Coronary artery (tissue), 2 donors: ENCODE data around the gene DGKG.
A peak's percentile ranks its signal among the peaks of the same experiment; 100 is the strongest.

Source experiments
- DNase-seq: peaks from one replicate; pipeline ENCODE4 v3.0.0-alpha.2; 2017; ENCODE audit warnings: low spot score
- H3K27ac ChIP-seq, 2 donors: fragments of 200-600 bp; sonication (generic); one replicate each; pipeline ENCODE4 v1.5.1; 2016 to 2019
- H3K4me3 ChIP-seq: fragments of 200-600 bp; sonication (generic); 2 replicates; pipeline ENCODE4 v1.5.1; 2016; ENCODE audit warnings: mild to moderate bottlenecking, moderate library complexity
- CTCF ChIP-seq: fragments of 200-600 bp; sonication (generic); IDR thresholded peaks from one replicate; pipeline ENCODE4 v1.5.1; 2019; ENCODE audit warnings: antibody characterized with exemption

The DGKG gene

GRCh38 chr3:186361762-186362536 lies at the start of gene DGKG:
Gene DGKG, minus strand, starts transcription at chr3:186362234. Its CDS starts 41,775 bp downstream, at chr3:186320459.
- H3K4me3 ChIP-seq, result peak within 1 kb of the TSS; percentile 88
- DNase-seq, result peak; percentile 81
- no peak for TF ChIP-seq CTCF
- peak within 1 kb of the TSS; percentile 29 to 85 for H3K27ac ChIP-seq

GRCh38 chr3:186411089-186411488 lies 49.1 kb upstream of the DGKG start:
- TF ChIP-seq CTCF, result no peak
- Histone ChIP-seq H3K4me3 (no peak overlapping the region), H3K27ac (no peak overlapping the region)
- no peak for DNase-seq

- H3K4me3 ChIP-seq, result no peak overlapping the region
- H3K27ac ChIP-seq, result peak overlapping the region; percentile 86 to 91
- peak; percentile 90 for DNase-seq
- TF ChIP-seq CTCF, result no peak
Observed at GRCh38 chr3:186406669-186407635, 44.9 kb upstream of the DGKG start.

- TF ChIP-seq CTCF, result no peak
- Histone ChIP-seq H3K4me3 (no peak overlapping the region), H3K27ac (no peak overlapping the region)
- DNase-seq, result no peak
Observed at GRCh38 chr3:186401556-186401955, 39.5 kb upstream of the DGKG start.

- H3K4me3 ChIP-seq, result no peak overlapping the region
- TF ChIP-seq CTCF, result no peak
- peak; percentile 5 for DNase-seq
- no peak overlapping the region for H3K27ac ChIP-seq
Observed at GRCh38 chr3:186400662-186401061, 38.6 kb upstream of the DGKG start.

- no peak overlapping the region for H3K4me3 ChIP-seq
- peak; percentile 53 for DNase-seq
- no peak overlapping the region for H3K27ac ChIP-seq
- no peak for TF ChIP-seq CTCF
Observed at GRCh38 chr3:186400026-186400425, 38.0 kb upstream of the DGKG start.
